WTC11 (cell line): ENCODE data around the gene CACNA2D3. TPM values are rescaled to one million over a fixed set of nuclear protein-coding genes. Genes with fewer than 3 reads are reported as not detected.
A peak's percentile ranks its signal among the peaks of the same experiment; 100 is the strongest.

Experiments used
- ATAC-seq: fragments of 200-7000 bp; cut with Tn5 transposase; 2 replicates; pipeline ENCODE4 v1.10.0; 2021; ENCODE audit warnings: mild to moderate bottlenecking, moderate library complexity
- CTCF ChIA-PET: fragments of 300-600 bp; sonication (Branson Sonifier 250); formaldehyde crosslinking; loops from one replicate; lab custom pipeline; 2021; ENCODE audit warnings: antibody characterized with exemption; lab: Charles Lee
- POLR2A ChIA-PET: fragments of 350-600 bp; sonication (Branson Sonifier 250); formaldehyde crosslinking; loops from one replicate; lab custom pipeline; 2021; ENCODE audit warnings: antibody characterized with exemption; lab: Charles Lee
- DNase-seq: peaks from one replicate; pipeline ENCODE4 v3.0.0; 2021; ENCODE audit warnings: low spot score
- H3K27ac Mint-ChIP-seq: 2 replicates; pipeline ENCODE4 v1.8.0; 2021; ENCODE audit warnings: mixed read lengths
- H3K27me3 Mint-ChIP-seq: 2 replicates; pipeline ENCODE4 v1.8.0; 2021; ENCODE audit warnings: low read depth, mild to moderate bottlenecking, moderate library complexity, mixed read lengths
- H3K36me3 Mint-ChIP-seq: 2 replicates; pipeline ENCODE4 v1.8.0; 2021; ENCODE audit warnings: mixed read lengths
- H3K4me1 Mint-ChIP-seq: 2 replicates; pipeline ENCODE4 v1.8.0; 2022; ENCODE audit warnings: mixed read lengths
- H3K4me3 Mint-ChIP-seq: 2 replicates; pipeline ENCODE4 v1.8.0; 2021; ENCODE audit warnings: mild to moderate bottlenecking, moderate library complexity, mixed read lengths
- H3K9me3 Mint-ChIP-seq: 2 replicates; pipeline ENCODE4 v1.8.0; 2021; ENCODE audit warnings: mixed read lengths
- EMX1 ChIP-seq: fragments of 250-450 bp; sonication (Bioruptor Pico); IDR thresholded peaks from 2 replicates; pipeline ENCODE4 v1.8.0; 2021; ENCODE audit warnings: mild to moderate bottlenecking
- FOXK1 ChIP-seq: sonication (generic); formaldehyde crosslinking; IDR thresholded peaks from 2 replicates; pipeline ENCODE4 v1.8.0; 2022; ENCODE audit warnings: mild to moderate bottlenecking, moderate library complexity, missing genetic modification reagents
- FOXP1 ChIP-seq: sonication (generic); formaldehyde crosslinking; IDR thresholded peaks from 2 replicates; pipeline ENCODE4 v1.8.0; 2022; ENCODE audit warnings: missing genetic modification reagents, mild to moderate bottlenecking, moderate library complexity, borderline replicate concordance
- MYBL2 ChIP-seq: sonication (generic); formaldehyde crosslinking; IDR thresholded peaks from 2 replicates; pipeline ENCODE4 v1.8.1; 2023; ENCODE audit warnings: mild to moderate bottlenecking, moderate library complexity, missing genetic modification reagents
- NR2C2 ChIP-seq: sonication (generic); formaldehyde crosslinking; IDR thresholded peaks from 2 replicates; pipeline ENCODE4 v1.8.0; 2022; ENCODE audit warnings: mild to moderate bottlenecking, missing genetic modification reagents
- RELA ChIP-seq: sonication (generic); formaldehyde crosslinking; IDR thresholded peaks from 2 replicates; pipeline ENCODE4 v1.8.1; 2022; ENCODE audit warnings: missing genetic modification reagents, mild to moderate bottlenecking, borderline replicate concordance
- TP53 ChIP-seq: sonication (generic); formaldehyde crosslinking; IDR thresholded peaks from 2 replicates; pipeline ENCODE4 v1.8.1; 2023; ENCODE audit warnings: mild to moderate bottlenecking, missing genetic modification reagents
- ZNF121 ChIP-seq: sonication (generic); formaldehyde crosslinking; IDR thresholded peaks from 2 replicates; pipeline ENCODE4 v1.8.0; 2023; ENCODE audit warnings: missing genetic modification reagents
- ZNF232 ChIP-seq: sonication (generic); formaldehyde crosslinking; IDR thresholded peaks from 2 replicates; pipeline ENCODE4 v1.8.0; 2022; ENCODE audit warnings: mild to moderate bottlenecking, missing genetic modification reagents
- total RNA-seq: library from RNA; stranded (reverse); gene quantifications from 3 replicates; pipeline ENCODE4 v1.2.3, GENCODE V29; 2021
- TF ChIP-seq, protein P1 (sequence below): sonication (generic); formaldehyde crosslinking; IDR thresholded peaks from 2 replicates; pipeline ENCODE4 v1.8.1; 2022; ENCODE audit warnings: missing genetic modification reagents, borderline replicate concordance
- TF ChIP-seq, protein P2 (sequence below): sonication (generic); formaldehyde crosslinking; IDR thresholded peaks from 2 replicates; pipeline ENCODE4 v1.8.1; 2023; ENCODE audit warnings: mild to moderate bottlenecking, missing genetic modification reagents, moderate library complexity
- TF ChIP-seq, protein P3 (sequence below): sonication (generic); formaldehyde crosslinking; IDR thresholded peaks from 2 replicates; pipeline ENCODE4 v1.8.1; 2023; ENCODE audit warnings: mild to moderate bottlenecking, moderate library complexity, missing genetic modification reagents
- TF ChIP-seq, protein P4 (sequence below): sonication (generic); formaldehyde crosslinking; IDR thresholded peaks from 2 replicates; pipeline ENCODE4 v1.8.0; 2023; ENCODE audit warnings: missing genetic modification reagents, mild to moderate bottlenecking, borderline replicate concordance
- TF ChIP-seq, protein P5 (sequence below): sonication (generic); formaldehyde crosslinking; IDR thresholded peaks from 2 replicates; pipeline ENCODE4 v1.8.1; 2023; ENCODE audit warnings: mild to moderate bottlenecking, missing genetic modification reagents, moderate library complexity
- TF ChIP-seq, protein P6 (sequence below): sonication (generic); formaldehyde crosslinking; IDR thresholded peaks from 2 replicates; pipeline ENCODE4 v1.8.1; 2022; ENCODE audit warnings: low read depth, mild to moderate bottlenecking, moderate library complexity, missing genetic modification reagents, borderline replicate concordance
- TF ChIP-seq, protein P7 (sequence below): sonication (generic); formaldehyde crosslinking; IDR thresholded peaks from 2 replicates; pipeline ENCODE4 v1.8.0; 2022; ENCODE audit warnings: mild to moderate bottlenecking, missing genetic modification reagents
- TF ChIP-seq, protein P8 (sequence below): sonication (generic); formaldehyde crosslinking; IDR thresholded peaks from 2 replicates; pipeline ENCODE4 v1.8.1; 2022; ENCODE audit warnings: mild to moderate bottlenecking, moderate library complexity, missing genetic modification reagents

Gene CACNA2D3
- total RNA-seq, 1 experiment from 2014 or later: 5.0 TPM

DNA sequence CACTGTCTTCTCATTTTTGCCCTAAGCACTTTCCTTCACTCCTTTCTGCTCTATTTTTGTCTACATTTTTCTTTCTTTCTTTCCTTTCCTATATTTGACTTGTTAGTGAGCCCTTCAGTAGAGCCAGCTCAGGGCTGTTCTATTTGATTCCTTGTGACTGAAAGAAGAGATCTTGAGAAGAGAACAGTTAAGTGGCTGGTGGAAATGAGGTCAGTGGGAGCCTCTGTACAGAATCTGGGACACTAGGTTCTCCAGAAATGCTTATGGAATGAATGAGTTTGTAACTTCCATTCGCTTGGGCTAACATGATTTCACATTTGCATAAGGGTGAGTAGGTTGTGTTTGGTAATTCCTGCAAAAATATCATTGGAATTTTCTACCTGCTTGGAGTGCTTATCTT, 45.6 kb downstream of the CACNA2D3 start:
- no peaks in the 10 kb centered on the region for H3K27me3 Mint-ChIP-seq
- no peaks in the 10 kb centered on the region for H3K36me3 Mint-ChIP-seq
- peaks cover 14% of the 10 kb centered on the region for H3K4me1 Mint-ChIP-seq
- CTCF ChIA-PET: no interaction called here
- no peak for TF ChIP-seq MYBL2
- TF ChIP-seq RELA (CRISPR knock-in tag): no peak
- POLR2A ChIA-PET: no interaction called here
- no peak overlapping the region for H3K4me3 Mint-ChIP-seq
- DNase-seq (no peak), ATAC-seq (no peak)
- peak overlapping the region; percentile 1; the same call in 1 of the 2 replicates for H3K27ac Mint-ChIP-seq
- peaks cover 12% of the 10 kb centered on the region for H3K9me3 Mint-ChIP-seq

DNA sequence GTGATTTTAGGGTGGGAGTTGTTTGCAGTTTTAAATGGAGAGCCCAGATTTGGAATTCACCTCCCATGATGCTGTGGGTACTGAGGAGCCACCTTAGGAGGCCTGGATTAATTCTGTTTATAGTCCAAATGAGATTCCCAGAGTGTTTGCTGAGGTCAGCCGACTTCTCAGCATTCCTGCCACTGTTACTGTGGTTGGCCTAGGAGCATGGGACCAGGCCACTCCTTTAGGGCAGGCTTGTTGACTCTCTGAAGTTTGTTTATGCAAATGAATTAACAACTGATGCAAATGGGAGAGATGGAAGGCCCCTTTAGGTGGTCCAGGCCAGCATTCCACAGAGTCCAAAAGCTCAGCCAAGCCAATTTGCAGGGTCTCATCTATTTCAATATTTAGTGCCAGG, 46.1 kb downstream of the CACNA2D3 start:
- Mint-ChIP-seq H3K27me3 (no peaks in the 10 kb centered on the region), H3K4me3 (no peak overlapping the region), H3K9me3 (peaks cover 12% of the 10 kb centered on the region), H3K27ac (peak overlapping the region; percentile 1; the same call in 1 of the 2 replicates), H3K4me1 (peaks cover 14% of the 10 kb centered on the region), H3K36me3 (no peaks in the 10 kb centered on the region)
- ChIA-PET POLR2A (no interaction called here), CTCF (no interaction called here)
- TF ChIP-seq, protein P1, sequence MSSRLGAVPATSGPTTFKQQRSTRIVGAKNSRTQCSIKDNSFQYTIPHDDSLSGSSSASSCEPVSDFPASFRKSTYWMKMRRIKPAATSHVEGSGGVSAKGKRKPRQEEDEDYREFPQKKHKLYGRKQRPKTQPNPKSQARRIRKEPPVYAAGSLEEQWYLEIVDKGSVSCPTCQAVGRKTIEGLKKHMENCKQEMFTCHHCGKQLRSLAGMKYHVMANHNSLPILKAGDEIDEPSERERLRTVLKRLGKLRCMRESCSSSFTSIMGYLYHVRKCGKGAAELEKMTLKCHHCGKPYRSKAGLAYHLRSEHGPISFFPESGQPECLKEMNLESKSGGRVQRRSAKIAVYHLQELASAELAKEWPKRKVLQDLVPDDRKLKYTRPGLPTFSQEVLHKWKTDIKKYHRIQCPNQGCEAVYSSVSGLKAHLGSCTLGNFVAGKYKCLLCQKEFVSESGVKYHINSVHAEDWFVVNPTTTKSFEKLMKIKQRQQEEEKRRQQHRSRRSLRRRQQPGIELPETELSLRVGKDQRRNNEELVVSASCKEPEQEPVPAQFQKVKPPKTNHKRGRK: no peak
- TF ChIP-seq, protein P2, sequence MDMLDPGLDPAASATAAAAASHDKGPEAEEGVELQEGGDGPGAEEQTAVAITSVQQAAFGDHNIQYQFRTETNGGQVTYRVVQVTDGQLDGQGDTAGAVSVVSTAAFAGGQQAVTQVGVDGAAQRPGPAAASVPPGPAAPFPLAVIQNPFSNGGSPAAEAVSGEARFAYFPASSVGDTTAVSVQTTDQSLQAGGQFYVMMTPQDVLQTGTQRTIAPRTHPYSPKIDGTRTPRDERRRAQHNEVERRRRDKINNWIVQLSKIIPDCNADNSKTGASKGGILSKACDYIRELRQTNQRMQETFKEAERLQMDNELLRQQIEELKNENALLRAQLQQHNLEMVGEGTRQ (CRISPR knock-in tag): no peak
- TF ChIP-seq, protein P3, sequence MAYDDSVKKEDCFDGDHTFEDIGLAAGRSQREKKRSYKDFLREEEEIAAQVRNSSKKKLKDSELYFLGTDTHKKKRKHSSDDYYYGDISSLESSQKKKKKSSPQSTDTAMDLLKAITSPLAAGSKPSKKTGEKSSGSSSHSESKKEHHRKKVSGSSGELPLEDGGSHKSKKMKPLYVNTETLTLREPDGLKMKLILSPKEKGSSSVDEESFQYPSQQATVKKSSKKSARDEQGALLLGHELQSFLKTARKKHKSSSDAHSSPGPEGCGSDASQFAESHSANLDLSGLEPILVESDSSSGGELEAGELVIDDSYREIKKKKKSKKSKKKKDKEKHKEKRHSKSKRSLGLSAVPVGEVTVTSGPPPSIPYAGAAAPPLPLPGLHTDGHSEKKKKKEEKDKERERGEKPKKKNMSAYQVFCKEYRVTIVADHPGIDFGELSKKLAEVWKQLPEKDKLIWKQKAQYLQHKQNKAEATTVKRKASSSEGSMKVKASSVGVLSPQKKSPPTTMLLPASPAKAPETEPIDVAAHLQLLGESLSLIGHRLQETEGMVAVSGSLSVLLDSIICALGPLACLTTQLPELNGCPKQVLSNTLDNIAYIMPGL (CRISPR knock-in tag): no peak
- TF ChIP-seq FOXP1 (no peak), EMX1 (CRISPR knock-in tag) (no peak), NR2C2 (no peak), ZNF121 (CRISPR knock-in tag) (no peak)
- TF ChIP-seq, protein P4, sequence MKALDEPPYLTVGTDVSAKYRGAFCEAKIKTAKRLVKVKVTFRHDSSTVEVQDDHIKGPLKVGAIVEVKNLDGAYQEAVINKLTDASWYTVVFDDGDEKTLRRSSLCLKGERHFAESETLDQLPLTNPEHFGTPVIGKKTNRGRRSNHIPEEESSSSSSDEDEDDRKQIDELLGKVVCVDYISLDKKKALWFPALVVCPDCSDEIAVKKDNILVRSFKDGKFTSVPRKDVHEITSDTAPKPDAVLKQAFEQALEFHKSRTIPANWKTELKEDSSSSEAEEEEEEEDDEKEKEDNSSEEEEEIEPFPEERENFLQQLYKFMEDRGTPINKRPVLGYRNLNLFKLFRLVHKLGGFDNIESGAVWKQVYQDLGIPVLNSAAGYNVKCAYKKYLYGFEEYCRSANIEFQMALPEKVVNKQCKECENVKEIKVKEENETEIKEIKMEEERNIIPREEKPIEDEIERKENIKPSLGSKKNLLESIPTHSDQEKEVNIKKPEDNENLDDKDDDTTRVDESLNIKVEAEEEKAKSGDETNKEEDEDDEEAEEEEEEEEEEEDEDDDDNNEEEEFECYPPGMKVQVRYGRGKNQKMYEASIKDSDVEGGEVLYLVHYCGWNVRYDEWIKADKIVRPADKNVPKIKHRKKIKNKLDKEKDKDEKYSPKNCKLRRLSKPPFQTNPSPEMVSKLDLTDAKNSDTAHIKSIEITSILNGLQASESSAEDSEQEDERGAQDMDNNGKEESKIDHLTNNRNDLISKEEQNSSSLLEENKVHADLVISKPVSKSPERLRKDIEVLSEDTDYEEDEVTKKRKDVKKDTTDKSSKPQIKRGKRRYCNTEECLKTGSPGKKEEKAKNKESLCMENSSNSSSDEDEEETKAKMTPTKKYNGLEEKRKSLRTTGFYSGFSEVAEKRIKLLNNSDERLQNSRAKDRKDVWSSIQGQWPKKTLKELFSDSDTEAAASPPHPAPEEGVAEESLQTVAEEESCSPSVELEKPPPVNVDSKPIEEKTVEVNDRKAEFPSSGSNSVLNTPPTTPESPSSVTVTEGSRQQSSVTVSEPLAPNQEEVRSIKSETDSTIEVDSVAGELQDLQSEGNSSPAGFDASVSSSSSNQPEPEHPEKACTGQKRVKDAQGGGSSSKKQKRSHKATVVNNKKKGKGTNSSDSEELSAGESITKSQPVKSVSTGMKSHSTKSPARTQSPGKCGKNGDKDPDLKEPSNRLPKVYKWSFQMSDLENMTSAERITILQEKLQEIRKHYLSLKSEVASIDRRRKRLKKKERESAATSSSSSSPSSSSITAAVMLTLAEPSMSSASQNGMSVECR: no peak
- TF ChIP-seq, protein P5, sequence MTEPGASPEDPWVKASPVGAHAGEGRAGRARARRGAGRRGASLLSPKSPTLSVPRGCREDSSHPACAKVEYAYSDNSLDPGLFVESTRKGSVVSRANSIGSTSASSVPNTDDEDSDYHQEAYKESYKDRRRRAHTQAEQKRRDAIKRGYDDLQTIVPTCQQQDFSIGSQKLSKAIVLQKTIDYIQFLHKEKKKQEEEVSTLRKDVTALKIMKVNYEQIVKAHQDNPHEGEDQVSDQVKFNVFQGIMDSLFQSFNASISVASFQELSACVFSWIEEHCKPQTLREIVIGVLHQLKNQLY: no peak
- ATAC-seq (peak; percentile 97), DNase-seq (peak; percentile 28)

DNA sequence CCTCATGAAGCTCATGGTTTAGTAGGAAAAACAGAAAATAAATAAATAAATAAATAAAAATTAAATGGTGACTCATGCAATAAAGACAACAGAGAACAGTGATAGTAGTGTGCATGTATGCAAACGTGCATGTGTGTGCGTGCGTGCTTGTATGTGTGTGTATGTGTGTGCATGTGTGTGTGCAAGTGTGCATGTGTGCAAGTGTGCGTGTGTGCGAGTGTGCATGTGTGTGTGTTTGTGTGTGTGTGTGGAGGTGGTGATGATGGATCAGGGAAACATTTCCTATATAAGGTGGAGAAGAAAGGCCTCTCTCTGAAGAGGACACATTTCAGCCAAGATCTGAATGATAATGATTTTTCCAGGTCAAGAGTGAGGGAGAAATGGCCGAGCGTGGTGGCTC, 47.2 kb downstream of the CACNA2D3 start:
- Mint-ChIP-seq H3K27me3 (no peaks in the 10 kb centered on the region), H3K9me3 (peaks cover 12% of the 10 kb centered on the region), H3K4me3 (no peak overlapping the region), H3K27ac (no peak overlapping the region), H3K36me3 (no peaks in the 10 kb centered on the region), H3K4me1 (peaks cover 14% of the 10 kb centered on the region)
- no peak for DNase-seq
- ATAC-seq: no peak
- CTCF ChIA-PET: interaction anchor here (0.5 kb wide), 1 partner anchor 681 kb away, joined by 3 read pairs; no protein-coding TSS in a partner anchor
- POLR2A ChIA-PET: no interaction called here
- TF ChIP-seq FOXK1 (CRISPR knock-in tag) (no peak), ZNF232 (no peak), ZNF121 (CRISPR knock-in tag) (no peak), TP53 (CRISPR knock-in tag) (no peak)
- TF ChIP-seq, protein P6, sequence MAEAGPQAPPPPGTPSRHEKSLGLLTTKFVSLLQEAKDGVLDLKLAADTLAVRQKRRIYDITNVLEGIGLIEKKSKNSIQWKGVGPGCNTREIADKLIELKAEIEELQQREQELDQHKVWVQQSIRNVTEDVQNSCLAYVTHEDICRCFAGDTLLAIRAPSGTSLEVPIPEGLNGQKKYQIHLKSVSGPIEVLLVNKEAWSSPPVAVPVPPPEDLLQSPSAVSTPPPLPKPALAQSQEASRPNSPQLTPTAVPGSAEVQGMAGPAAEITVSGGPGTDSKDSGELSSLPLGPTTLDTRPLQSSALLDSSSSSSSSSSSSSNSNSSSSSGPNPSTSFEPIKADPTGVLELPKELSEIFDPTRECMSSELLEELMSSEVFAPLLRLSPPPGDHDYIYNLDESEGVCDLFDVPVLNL (CRISPR knock-in tag): no peak
- TF ChIP-seq, protein P7, sequence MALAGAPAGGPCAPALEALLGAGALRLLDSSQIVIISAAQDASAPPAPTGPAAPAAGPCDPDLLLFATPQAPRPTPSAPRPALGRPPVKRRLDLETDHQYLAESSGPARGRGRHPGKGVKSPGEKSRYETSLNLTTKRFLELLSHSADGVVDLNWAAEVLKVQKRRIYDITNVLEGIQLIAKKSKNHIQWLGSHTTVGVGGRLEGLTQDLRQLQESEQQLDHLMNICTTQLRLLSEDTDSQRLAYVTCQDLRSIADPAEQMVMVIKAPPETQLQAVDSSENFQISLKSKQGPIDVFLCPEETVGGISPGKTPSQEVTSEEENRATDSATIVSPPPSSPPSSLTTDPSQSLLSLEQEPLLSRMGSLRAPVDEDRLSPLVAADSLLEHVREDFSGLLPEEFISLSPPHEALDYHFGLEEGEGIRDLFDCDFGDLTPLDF (CRISPR knock-in tag): no peak
- TF ChIP-seq, protein P8, sequence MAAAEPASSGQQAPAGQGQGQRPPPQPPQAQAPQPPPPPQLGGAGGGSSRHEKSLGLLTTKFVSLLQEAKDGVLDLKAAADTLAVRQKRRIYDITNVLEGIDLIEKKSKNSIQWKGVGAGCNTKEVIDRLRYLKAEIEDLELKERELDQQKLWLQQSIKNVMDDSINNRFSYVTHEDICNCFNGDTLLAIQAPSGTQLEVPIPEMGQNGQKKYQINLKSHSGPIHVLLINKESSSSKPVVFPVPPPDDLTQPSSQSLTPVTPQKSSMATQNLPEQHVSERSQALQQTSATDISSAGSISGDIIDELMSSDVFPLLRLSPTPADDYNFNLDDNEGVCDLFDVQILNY (CRISPR knock-in tag): no peak
